Loucy (cell line): Measurements from ENCODE around the gene LECT2.

Experiments used
- CTCF ChIP-seq: fragments of 200-600 bp; sonication (generic); conservative IDR thresholded peaks from 2 replicates; pipeline ENCODE4 v1.5.1; 2014; ENCODE audit warnings: mild to moderate bottlenecking, antibody characterized with exemption, low read length
- EZH2phosphoT487 ChIP-seq: fragments of 200-600 bp; IDR thresholded peaks from 2 replicates; pipeline ENCODE4 v1.6.1; 2018; ENCODE audit warnings: antibody characterized with exemption, mild to moderate bottlenecking, moderate library complexity, borderline replicate concordance

GRCh38 chr5:135998889-135999288 lies 44.1 kb upstream of the LECT2 start:
- no peak for TF ChIP-seq CTCF
- TF ChIP-seq EZH2phosphoT487 = no peak
